ENCODE results near the gene NGFR.

DNA sequence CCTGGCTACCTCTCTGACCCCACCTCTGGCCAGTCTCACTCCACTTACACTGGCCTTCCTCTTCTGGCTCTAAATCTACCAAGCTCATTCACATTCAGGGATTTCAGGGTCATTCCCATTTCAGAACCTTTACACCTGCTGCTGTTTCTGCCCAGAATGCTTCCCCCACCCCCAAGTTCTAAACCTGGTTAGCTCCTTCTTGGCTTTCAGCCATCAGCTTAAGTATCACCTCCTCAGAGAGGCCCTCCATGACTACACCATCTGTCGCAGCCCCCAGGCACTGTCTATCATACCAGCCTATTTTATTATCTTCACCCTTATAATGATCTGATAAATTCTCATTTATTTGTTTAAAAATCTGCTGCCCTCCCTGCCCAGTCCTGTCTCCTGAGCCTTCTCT, 23.3 kb upstream of the NGFR start:
- TF ChIP-seq EZH2phosphoT487 (IDR thresholded peaks at IDR 0.05; ENCODE audit: low read length) = no peak
- TF ChIP-seq EZH2 (optimal IDR thresholded peaks at IDR 0.05; ENCODE audit: low read depth, low read length) = no peak
- TF ChIP-seq, protein P1, sequence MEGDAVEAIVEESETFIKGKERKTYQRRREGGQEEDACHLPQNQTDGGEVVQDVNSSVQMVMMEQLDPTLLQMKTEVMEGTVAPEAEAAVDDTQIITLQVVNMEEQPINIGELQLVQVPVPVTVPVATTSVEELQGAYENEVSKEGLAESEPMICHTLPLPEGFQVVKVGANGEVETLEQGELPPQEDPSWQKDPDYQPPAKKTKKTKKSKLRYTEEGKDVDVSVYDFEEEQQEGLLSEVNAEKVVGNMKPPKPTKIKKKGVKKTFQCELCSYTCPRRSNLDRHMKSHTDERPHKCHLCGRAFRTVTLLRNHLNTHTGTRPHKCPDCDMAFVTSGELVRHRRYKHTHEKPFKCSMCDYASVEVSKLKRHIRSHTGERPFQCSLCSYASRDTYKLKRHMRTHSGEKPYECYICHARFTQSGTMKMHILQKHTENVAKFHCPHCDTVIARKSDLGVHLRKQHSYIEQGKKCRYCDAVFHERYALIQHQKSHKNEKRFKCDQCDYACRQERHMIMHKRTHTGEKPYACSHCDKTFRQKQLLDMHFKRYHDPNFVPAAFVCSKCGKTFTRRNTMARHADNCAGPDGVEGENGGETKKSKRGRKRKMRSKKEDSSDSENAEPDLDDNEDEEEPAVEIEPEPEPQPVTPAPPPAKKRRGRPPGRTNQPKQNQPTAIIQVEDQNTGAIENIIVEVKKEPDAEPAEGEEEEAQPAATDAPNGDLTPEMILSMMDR (IDR thresholded peaks at IDR 0.05; ENCODE audit: low read length) = no peak
